ENCODE results near the gene STK40. TPM values are rescaled to one million over a fixed set of nuclear protein-coding genes. Genes with fewer than 3 reads are reported as not detected.

Gene STK40
- total RNA-seq, 1 donor, result 32.0 TPM

DNA sequence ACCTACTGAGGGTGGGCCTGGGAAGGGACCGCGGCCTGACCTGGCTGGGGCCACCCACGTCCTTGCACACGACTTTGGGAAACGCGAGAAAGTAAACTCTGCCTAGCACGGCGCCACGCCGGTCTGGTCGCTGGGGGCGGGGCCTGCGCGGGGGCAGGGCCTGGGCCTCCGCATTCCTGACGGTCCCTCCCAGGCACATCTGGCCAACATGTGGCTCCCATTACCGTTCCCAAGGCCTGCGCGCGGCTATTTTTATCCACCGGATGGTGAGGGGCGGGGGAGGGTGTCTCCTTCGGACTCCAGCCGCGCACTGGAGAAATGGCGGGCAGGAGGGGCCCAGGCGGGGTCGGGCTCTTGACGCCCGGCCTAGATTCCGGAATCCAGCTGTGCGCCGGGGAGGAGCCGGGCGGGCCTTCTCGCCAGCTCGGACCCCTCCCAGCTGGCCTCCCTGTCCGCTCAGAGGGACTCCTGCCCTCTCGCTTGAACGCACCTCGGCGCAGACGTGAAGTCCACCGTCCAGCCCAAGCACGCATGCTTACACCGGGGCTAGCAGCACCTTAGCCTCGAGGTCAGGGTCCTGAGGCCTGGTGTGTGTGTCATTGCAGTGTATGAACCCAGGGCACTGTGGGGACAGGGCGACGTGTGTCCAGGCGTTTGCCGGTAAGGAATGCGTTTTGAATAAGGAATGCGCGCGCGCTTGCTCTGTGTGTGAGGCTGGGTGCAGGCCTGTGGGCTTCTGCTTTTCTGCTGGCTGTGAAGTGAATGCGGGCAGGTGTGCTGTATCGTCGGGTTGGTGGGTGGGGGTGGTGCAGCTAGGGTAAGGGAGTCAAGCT lies 64.4 kb downstream of the STK40 start:
- DNase-seq (ENCODE audit: low read depth in 2 of 3, low spot score in 2 of 3), result peak in 1 of 3 donors; percentile 41

DNA sequence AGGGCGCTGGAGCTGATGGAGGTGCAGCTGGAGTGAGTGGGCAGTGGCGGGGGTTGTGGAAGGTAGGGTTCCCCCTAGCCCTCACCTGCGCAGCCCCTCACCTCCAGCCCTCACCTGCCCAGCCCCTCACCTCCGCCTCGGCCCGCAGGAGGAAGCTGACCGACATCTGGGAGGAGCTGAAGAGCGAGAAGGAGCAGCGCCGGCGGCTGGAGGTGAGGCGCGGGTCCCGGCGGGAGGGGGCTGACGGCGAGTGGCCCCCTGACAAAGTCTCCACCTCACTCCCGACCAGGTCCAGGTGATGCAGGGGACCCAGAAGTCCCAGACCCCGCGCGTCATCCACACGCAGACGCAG lies 65.0 kb downstream of the STK40 start:
- no peak for DNase-seq (ENCODE audit: low read depth in 2 of 3, low spot score in 2 of 3)

DNA sequence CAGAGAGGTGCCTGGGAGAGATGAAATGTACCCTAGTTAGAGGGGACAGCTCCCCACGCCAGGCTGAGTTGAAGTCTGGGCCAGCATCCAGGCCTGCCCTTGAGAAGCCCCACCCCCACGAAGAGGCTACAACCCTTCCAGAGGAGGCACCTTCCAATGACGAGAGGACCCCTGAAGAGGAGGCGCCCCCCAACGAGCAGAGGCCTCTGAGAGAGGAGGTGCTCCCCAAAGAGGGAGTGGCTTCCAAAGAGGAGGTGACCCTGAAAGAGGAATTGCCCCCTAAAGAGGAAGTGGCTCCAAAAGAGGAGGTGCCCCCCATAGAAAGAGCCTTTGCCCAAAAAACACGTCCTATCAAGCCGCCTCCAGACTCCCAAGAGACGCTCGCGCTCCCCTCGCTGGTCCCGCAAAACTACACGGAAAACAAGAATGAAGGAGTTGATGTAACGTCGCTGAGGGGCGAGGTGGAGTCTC lies 65.4 kb downstream of the STK40 start:
- peak in 2 of 3 donors; percentile 58 to 84 for DNase-seq (ENCODE audit: low read depth in 2 of 3, low spot score in 2 of 3)

DNA sequence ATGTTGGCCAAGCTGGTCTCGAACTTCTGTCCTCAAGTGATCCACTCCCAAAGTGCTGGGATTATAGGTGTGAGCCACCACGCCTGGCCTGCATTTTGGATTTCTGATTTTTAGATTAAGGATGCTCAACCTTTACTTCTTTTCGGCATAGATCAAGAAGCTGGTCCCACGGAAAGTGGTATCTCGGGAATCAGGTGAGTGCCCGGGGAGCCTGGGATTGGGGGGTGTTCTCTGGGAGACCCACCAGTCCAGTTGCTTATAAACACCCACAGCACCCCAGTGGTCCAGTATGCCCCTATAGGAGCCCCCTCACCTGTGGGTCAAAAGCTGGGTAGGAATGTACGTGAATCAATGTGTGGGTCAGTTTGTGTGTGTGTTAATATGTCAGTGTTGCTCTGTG lies 76.3 kb downstream of the STK40 start:
- no peak for DNase-seq (ENCODE audit: low read depth in 2 of 3, low spot score in 2 of 3)

DNA sequence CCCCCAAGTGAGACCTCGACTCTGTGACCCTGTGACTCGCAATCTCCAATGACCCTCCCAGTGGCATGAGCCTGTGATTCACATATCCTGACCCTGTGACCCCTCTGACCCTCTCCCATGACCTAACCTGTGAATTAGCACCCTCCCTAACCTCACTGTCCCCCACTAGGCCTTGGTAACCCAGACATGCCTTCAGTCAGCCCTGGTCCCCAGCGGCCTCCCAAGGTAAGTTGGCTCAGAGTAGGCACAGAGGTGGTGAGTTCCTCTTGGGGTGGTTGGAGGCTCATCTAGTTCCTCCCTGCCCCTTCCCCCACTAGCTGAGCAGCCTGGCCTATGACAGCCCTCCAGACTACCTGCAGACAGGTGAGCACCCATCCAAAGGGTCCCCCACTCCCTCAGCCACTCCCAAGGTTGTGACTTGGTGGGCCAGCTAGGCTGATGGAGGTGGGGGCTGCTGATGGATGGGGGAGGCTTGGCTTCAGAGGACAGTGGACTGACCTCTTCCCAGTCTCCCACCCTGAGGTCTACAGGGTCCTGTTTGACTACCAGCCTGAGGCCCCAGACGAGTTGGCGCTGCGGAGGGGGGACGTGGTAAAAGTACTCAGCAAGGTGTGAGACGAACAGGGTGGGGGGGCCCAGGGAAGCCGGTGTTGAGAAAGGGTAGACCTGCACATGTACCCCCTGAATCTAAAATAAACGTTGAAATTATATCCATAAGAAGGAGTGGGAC lies 78.0 kb downstream of the STK40 start:
- DNase-seq (ENCODE audit: low read depth in 2 of 3, low spot score in 2 of 3), result no peak

DNA sequence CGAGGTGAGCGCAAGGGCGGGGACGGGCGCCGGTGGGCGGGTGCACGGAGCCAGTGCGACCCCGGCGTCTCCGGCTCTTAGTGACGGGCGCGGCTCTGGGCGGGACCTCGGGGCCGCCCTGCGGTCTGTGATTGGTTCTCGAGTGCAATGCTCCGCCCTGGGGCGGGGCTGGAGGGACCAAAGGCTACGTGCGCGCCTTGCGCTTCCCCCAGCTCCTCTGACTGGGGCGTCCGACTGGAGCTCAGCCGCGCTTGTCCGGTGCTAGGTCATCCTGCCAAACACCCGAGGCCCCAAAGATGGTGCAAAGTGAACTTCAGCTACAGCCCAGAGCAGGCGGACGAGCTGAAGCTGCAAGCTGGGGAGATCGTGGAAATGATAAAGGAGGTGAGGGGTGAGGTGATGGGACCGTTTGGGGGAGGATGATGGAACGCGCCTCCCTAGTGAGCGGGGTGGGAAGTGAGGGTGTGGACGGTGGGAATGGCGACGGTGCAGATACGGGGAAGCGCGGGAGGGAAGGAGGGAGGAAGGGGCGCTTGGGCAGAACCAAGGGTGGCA lies 78.7 kb downstream of the STK40 start:
- peak; percentile 82 to 94 (median 91) for DNase-seq (ENCODE audit: low read depth in 2 of 3, low spot score in 2 of 3)

DNA sequence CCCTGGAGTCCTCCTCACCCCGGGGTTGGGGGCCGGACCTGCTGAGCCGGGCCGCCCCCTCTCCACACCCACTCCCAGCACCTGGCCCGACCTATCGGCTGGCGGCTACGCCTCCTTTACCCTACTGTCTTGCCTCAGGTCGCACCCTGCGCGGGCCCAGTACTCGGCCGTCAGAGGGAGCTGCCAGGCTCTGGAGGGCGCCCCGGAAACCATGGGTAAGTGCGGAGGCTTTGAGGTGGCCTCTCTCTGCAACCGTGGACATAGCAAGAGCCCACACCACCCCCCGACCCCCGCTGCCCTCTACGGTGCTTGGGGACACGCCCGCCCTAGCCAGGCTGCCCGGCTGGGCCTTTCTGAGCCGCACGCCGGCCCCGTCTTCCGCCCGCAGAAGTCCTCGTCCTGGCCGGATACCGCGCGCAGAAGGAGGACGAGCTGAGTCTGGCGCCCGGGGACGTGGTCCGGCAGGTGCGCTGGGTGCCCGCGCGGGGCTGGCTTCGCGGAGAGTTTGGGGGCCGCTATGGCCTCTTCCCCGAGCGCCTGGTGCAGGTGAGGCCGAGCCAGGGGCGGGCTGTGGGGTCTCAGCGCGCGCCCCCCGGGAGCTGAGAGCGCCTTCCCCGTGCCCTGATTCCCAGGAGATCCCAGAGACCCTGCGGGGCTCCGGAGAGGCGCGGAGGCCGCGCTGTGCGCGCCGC lies 79.4 kb downstream of the STK40 start, which contains the start of gene SH3D21:
TSS of gene SH3D21 (plus strand) at position 159 of the 692 bp plus-strand sequence. CDS start at position 212, 53 bp downstream.
- DNase-seq (ENCODE audit: low read depth in 2 of 3, low spot score in 2 of 3), result no peak

DNA sequence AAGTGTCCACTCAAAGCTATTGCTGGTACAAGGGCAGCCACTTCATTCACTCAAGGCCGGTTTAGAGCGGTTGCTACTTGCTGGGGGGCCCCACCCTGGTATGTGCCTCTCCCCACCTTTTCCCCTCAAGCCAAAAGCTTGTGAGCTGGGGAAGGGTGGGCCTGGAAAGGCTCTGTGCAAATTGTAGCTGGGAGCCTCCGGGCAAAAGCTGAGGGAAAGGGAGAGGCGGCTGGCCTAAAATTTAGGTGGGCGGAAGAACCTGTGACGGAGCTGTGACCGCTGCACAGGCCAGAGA lies 79.9 kb downstream of the STK40 start:
- DNase-seq (ENCODE audit: low read depth in 2 of 3, low spot score in 2 of 3), result no peak

DNA sequence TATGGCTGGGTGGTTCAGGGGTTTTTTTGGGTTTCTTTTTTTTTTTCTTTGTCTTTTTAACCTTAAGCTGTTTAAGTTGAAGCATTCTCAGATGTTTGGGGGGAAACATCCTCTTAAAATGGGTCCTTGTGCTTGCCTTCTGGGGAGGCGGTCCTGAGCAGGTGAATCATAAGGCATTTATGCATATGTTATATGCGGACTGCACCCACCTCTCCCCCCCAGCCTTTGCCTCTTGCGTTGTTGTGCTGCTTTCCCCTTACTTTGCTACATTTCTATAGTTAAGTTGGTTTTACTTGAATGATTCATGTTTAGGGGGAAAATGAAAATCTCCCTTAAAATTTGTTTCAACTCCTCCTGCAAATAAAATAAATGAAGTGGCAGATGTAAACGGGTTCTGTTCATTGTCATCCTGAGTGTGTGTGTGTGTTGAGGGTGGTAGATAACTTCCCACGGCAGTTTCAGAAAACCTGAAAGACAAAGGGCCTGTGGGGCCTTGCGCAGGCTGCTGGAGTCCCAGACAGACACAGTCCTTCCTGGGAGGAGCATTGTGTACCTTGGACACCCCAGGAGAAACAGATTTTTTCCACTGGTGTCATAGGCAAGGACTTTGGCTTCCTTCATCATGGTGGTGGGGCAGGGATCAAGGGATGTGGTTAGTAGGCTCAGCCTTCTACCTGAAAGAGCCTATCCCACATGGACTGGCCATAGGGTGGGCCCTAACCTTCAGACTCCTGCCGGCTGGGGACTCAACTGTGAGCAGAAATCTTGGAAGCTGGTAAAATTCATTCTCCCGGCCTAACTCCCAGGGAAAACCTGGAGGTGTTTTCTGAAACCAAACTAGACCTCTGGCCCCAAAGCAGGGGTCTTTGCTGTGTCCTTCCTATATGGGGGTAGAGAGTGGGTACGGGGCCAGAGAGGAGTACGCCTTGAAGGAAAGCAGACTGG lies 80.5 kb downstream of the STK40 start:
- DNase-seq (ENCODE audit: low read depth in 2 of 3, low spot score in 2 of 3), result no peak

DNA sequence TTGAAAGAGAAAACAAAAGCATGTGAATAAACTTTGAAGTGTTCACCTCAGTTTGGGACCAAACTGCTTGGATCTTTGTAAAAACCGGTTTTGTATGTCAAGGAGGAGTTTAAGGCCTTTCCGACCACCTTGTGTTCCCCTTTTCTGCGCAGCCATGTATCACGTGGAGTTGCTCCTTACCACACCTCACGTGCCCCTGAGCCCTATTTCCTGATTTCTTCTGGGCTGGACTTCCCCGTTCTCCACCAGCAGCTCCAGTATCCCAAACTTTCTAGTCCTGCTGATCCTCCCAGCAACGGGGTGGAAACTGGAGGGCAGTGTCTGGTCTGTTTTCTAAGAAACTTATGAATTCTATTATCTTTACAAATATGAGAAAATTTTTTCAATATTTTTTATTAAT lies 81.2 kb downstream of the STK40 start:
- DNase-seq (ENCODE audit: low read depth in 2 of 3, low spot score in 2 of 3), result peak in 2 of 3 donors; percentile 72

DNA sequence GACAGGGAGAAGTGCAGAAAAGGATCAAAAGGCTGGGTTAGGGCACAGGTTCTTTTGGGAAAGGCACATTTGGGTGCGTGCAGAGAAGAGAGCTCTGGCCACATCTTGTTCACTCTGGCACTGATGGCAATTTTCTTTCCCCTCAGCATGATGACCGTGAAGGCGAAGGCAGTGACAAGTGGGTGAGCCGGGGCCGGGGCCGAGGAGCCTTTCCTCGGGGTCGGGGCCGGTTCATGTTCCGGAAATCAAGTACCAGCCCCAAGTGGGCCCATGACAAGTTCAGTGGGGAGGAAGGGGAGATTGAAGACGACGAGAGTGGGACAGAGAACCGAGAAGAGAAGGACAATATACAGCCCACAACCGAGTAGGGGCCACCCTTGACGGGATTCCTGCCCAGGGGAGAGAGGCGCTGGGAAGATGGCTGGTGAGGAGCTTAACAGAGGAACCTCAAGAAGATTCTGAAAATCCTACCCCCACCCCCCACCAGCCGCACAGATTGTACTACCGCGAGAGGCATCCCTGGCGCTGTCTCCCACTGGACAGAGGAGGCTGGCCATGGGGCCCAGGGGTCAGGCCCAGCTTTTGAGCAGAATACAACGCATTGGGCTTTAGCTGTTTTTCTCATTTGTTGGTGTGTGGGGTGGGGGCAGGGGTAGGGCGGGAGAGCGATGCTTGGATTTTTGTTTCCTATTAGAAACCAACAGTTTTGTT lies 81.9 kb downstream of the STK40 start:
- DNase-seq (ENCODE audit: low read depth in 2 of 3, low spot score in 2 of 3), result no peak

DNA sequence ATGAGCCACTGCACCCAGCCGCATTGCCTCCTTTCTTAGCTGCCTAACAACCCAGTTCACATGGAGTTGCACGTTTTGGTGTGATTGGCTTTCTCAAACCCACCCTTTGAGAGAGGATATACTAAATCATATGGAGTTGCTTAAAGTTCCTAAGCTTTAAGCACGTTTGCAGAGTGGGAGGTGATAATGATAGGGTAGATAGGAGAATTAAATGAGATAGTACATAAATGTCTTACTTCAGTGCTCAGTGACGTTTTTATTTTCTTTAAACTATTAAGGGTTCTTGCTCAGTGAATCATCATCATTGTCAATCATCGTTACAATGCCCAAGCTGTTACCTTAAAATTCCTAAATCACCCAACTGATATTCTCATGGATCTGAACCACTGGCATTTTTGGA lies 82.5 kb downstream of the STK40 start:
- no peak for DNase-seq (ENCODE audit: low read depth in 2 of 3, low spot score in 2 of 3)

DNA sequence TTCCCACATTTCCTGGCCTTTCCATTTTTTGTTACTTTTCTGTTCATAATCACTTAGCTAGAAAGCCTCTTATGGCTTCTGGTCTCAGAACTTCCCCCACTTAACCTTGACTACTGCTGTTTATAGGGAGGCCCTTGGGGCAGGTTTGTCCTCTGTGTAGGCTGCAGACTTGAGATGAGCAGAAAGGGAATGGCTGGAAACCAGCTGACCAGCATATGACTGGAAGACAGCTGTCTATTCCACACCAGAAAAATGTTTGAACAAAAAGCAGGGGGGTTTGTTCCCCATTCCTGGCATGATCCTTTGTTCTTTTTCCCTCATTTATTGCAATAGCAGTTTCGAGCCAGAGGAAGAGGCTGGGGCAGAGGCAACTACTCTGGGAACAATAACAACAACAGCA lies 84.5 kb downstream of the STK40 start:
- DNase-seq (ENCODE audit: low read depth in 2 of 3, low spot score in 2 of 3), result no peak

DNA sequence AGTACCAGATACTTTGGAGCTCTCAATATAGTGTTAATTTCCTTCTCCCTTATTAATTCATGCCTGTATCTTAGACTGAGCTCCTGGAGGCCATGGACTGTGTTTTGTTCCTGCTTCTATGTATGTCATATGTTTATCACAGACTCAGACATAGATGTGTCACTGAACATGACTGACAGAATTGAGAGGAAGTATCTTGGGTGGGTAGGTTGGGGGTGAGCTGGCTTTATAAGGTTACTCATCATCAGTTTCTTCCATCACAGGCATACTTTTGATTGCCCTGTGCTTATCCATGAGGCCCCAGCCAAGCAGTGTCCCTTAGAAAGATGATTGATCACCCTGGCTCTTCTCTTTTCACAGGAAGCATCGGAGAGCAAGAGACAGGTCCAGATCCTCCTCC lies 85.2 kb downstream of the STK40 start:
- no peak for DNase-seq (ENCODE audit: low read depth in 2 of 3, low spot score in 2 of 3)

DNA sequence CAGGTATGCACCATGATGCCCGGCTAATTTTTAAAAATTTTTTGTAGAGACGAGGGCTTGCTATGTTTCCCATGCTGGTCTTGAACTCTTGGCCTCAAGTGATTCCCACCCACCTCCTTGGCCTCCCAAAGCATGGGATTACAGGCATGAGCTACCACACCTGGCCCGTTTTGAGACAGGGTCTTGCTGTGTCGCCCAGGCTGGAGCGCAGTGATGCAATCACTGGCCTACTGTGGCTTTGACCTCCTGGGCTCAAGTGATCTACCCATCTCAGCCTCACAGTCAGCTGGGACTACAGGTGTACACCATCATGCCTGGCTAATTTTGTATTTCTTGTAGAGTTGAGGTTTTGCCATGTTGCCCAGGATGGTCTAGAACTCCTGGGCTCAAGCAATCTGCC lies 87.1 kb downstream of the STK40 start:
- no peak for DNase-seq (ENCODE audit: low read depth in 2 of 3, low spot score in 2 of 3)

DNA sequence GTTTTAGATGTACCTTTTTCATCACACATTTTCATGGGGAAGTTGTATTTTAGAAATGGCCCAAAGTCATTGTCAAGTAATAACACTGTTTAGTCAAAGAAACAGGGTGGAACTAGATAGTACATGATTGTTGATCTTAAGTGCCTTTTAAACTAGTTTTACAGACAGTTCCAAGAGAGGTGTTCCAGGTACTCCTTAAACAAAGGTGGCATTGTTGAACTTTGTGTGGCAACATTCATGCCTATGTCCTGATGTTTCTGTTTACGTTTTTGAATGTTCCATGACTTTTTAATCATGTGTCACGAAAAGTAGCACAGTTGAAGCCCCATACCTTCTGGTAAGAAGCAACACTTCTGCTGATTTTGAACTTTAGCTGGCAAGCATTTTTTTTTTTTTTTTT lies 88.7 kb downstream of the STK40 start:
- no peak for DNase-seq (ENCODE audit: low read depth in 2 of 3, low spot score in 2 of 3)

DNA sequence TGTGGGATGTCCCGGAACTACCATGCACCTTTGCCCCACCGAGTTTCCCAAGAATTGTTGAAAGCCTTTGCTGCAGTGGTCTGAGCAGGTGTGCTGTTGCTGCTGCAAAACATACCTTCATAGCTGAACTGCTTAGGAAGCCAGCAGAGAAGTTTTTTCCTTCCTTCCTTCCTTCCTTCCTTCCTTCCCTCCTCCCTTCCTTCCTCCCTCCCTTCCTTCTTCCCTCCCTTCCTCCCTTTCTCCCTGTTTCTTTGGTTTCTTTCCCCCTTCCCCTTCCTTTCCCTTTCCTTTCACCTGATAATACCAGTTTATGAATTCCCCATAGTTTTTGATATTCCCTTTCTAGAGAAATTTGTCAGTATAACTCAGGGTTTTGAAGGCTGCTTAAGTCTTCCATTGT lies 90.3 kb downstream of the STK40 start:
- DNase-seq (ENCODE audit: low read depth in 2 of 3, low spot score in 2 of 3), result no peak
